Left lung (tissue), 10 donors: Measurements from ENCODE around the gene PLCH1. TPM values are rescaled to one million over a fixed set of nuclear protein-coding genes. Genes with fewer than 3 reads are reported as not detected.

Source experiments
- ATAC-seq: fragments of 200-7000 bp; cut with Tn5 transposase; one replicate; pipeline ENCODE4 v1.9.1; 2020; ENCODE audit warnings: moderate library complexity
- DNase-seq, 4 donors: peaks; one replicate each; pipeline ENCODE4 v3.0.0-alpha.2; 2013 to 2020
- H3K27ac ChIP-seq, 2 donors: fragments of 200-600 bp; sonication (generic) in 1 of 2; one replicate each; pipeline versions ENCODE4 v1.5.0 to v1.8.0; 2020 to 2021
- H3K27me3 ChIP-seq, 2 donors: fragments of 200-600 bp; sonication (generic) in 1 of 2; one replicate each; pipeline versions ENCODE4 v1.5.0 to v1.8.0; 2020 to 2021
- H3K36me3 ChIP-seq, 2 donors: fragments of 200-600 bp; sonication (generic) in 1 of 2; one replicate each; pipeline versions ENCODE4 v1.5.0 to v1.8.0; 2020 to 2021
- H3K4me1 ChIP-seq, 2 donors: fragments of 200-600 bp; one replicate each; pipeline ENCODE4 v1.8.0; 2021
- H3K4me3 ChIP-seq, 2 donors: fragments of 200-600 bp; sonication (generic) in 1 of 2; one replicate each; pipeline versions ENCODE4 v1.5.0 to v1.8.0; 2020 to 2021; ENCODE audit warnings: mild to moderate bottlenecking in 1 of 2
- H3K9me3 ChIP-seq, 2 donors: fragments of 200-600 bp; sonication (generic) in 1 of 2; one replicate each; pipeline versions ENCODE4 v1.5.0 to v1.8.0; 2020 to 2021
- CTCF ChIP-seq, 2 donors: fragments of 200-600 bp; sonication (generic) in 1 of 2; IDR thresholded peaks; one replicate each; pipeline versions ENCODE4 v1.5.0 to v1.8.0; 2021; ENCODE audit warnings: antibody characterized with exemption in 2 of 2
- intact Hi-C, 2 donors: fragments of 100-400 bp; cut with DNase I; formaldehyde crosslinking; loops; one replicate each; pipeline versions ENCODE4 v1.11.2 to v1.14.2; 2022
- polyA plus RNA-seq, 6 donors: library from polyadenylated mRNA; unstranded; fragments of 120-200 nt; gene quantifications; one replicate each; pipeline ENCODE4 v1.2.1, GENCODE V29; 2013; ENCODE audit not compliant: insufficient read length in 6 of 6
- total RNA-seq, 2 donors: library from RNA; stranded (reverse); fragmentation: NEBNext Ultra II Directional; extraction: Animal tissue kit (Norgen Biotek cat#: 25700); gene quantifications; one replicate each; pipeline ENCODE4 v1.2.1, GENCODE V29; 2021
- donor health status: DM: no; HTN: yes; CAD: no.
- donor health status: DM: no; HTN: no; CAD: no.

PLCH1 gene
- total and polyA plus RNA-seq, 8 donors: 8.5 to 33.8 (median 23.7) TPM

GRCh38 chr3:155697542-155697941 lies 47.3 kb downstream of the PLCH1 start:
- H3K27me3 ChIP-seq: no peaks in the 10 kb centered on the region
- no peaks in the 10 kb centered on the region for H3K9me3 ChIP-seq
- H3K4me1 ChIP-seq: peaks cover 6 to 7% of the 10 kb centered on the region in 2 donors
- intact Hi-C loops: no loop called here
- no peak for TF ChIP-seq CTCF (IDR thresholded peaks at IDR 0.05)
- no peak overlapping the region for H3K4me3 ChIP-seq
- DNase-seq (no peak), ATAC-seq (no peak)
- H3K27ac ChIP-seq: no peak overlapping the region
- no peaks in the 10 kb centered on the region for H3K36me3 ChIP-seq

GRCh38 chr3:155690921-155691320 lies 54.0 kb downstream of the PLCH1 start:
- DNase-seq (no peak), ATAC-seq (no peak)
- Histone ChIP-seq H3K9me3 (no peaks in the 10 kb centered on the region), H3K36me3 (no peaks in the 10 kb centered on the region), H3K27me3 (no peaks in the 10 kb centered on the region), H3K4me1 (no peaks in the 10 kb centered on the region), H3K4me3 (no peak overlapping the region), H3K27ac (no peak overlapping the region)
- intact Hi-C loops: no loop called here
- TF ChIP-seq CTCF (IDR thresholded peaks at IDR 0.05): no peak

GRCh38 chr3:155688481-155688880 lies 56.4 kb downstream of the PLCH1 start:
- H3K36me3 ChIP-seq: no peaks in the 10 kb centered on the region
- DNase-seq: peak in 1 of 4 donors; percentile 34
- no peak for ATAC-seq
- H3K4me3 ChIP-seq: no peak overlapping the region
- H3K9me3 ChIP-seq: no peaks in the 10 kb centered on the region
- TF ChIP-seq CTCF (IDR thresholded peaks at IDR 0.05): no peak
- no peaks in the 10 kb centered on the region for H3K27me3 ChIP-seq
- no peak overlapping the region for H3K27ac ChIP-seq
- no peaks in the 10 kb centered on the region for H3K4me1 ChIP-seq
- intact Hi-C loops: no loop called here

GRCh38 chr3:155683344-155683720 lies 61.5 kb downstream of the PLCH1 start:
- no peak for TF ChIP-seq CTCF (IDR thresholded peaks at IDR 0.05)
- Histone ChIP-seq H3K9me3 (no peaks in the 10 kb centered on the region), H3K36me3 (no peaks in the 10 kb centered on the region), H3K4me1 (no peaks in the 10 kb centered on the region), H3K4me3 (no peak overlapping the region), H3K27me3 (no peaks in the 10 kb centered on the region), H3K27ac (no peak overlapping the region)
- no peak for ATAC-seq
- intact Hi-C loops: no loop called here
- DNase-seq: no peak

GRCh38 chr3:155682426-155683343 lies 62.2 kb downstream of the PLCH1 start:
- Histone ChIP-seq H3K9me3 (no peaks in the 10 kb centered on the region), H3K4me3 (no peak overlapping the region), H3K27ac (no peak overlapping the region), H3K36me3 (no peaks in the 10 kb centered on the region), H3K27me3 (no peaks in the 10 kb centered on the region), H3K4me1 (no peaks in the 10 kb centered on the region)
- intact Hi-C loops: no loop called here
- TF ChIP-seq CTCF (IDR thresholded peaks at IDR 0.05): no peak
- ATAC-seq (no peak), DNase-seq (no peak)
